ENCODE measurements around the gene HNRNPC. TPM values are rescaled to one million over a fixed set of nuclear protein-coding genes. Genes with fewer than 3 reads are reported as not detected.

Gene HNRNPC
- total RNA-seq, 6 experiments from 2014 or later, result 528 to 684 (median 604) TPM

DNA sequence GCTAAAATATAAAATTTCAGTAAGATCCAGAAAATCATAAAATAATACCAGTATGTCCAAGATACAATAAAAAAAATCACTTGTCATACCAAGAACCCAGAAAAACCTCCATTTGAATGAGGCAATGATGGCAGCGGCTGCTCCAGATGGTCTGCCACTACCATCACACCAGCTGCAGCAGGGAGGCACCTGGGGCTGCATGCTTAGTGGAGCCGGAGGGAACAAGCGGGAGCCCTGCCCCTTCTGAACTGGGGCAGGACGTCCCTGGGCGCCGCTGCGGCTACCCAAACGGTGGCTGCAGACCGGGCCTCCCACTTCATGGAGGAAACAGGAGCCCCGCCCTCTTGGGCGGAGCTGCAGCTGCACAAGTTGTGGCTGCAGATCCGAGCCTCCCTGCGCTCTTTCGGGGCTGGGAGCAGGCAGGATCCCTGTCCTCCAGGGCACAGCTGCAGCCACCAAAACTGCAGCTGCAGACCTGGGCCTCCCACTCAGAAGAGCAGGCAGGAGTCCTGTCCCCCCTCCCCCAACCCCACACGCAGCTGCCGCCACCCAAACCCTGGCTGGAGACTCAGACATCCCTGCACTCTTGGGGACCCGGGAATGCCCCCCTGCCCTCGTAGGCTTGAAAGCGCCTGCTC is 77.3 kb downstream of the HNRNPC start:
- 0 out of 2 replicates have a peak, but pooled peaks cover 5% of the 10 kb centered on the region for H3K4me1 Mint-ChIP-seq (ENCODE audit: low read depth)
- H3K9me3 Mint-ChIP-seq, result no peaks in the 10 kb centered on the region
- TF ChIP-seq, protein P1, sequence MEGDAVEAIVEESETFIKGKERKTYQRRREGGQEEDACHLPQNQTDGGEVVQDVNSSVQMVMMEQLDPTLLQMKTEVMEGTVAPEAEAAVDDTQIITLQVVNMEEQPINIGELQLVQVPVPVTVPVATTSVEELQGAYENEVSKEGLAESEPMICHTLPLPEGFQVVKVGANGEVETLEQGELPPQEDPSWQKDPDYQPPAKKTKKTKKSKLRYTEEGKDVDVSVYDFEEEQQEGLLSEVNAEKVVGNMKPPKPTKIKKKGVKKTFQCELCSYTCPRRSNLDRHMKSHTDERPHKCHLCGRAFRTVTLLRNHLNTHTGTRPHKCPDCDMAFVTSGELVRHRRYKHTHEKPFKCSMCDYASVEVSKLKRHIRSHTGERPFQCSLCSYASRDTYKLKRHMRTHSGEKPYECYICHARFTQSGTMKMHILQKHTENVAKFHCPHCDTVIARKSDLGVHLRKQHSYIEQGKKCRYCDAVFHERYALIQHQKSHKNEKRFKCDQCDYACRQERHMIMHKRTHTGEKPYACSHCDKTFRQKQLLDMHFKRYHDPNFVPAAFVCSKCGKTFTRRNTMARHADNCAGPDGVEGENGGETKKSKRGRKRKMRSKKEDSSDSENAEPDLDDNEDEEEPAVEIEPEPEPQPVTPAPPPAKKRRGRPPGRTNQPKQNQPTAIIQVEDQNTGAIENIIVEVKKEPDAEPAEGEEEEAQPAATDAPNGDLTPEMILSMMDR (IDR thresholded peaks at IDR 0.05), result no peak
- no peak overlapping the region for H3K27ac Mint-ChIP-seq
- peaks cover 12% of the 10 kb centered on the region for H3K27me3 Mint-ChIP-seq (ENCODE audit: insufficient read depth)
- peak; percentile 43 for DNase-seq
- H3K4me3 Mint-ChIP-seq, result peak overlapping the region; percentile 64
- H3K36me3 Mint-ChIP-seq (ENCODE audit: low read depth), result no peaks in the 10 kb centered on the region

DNA sequence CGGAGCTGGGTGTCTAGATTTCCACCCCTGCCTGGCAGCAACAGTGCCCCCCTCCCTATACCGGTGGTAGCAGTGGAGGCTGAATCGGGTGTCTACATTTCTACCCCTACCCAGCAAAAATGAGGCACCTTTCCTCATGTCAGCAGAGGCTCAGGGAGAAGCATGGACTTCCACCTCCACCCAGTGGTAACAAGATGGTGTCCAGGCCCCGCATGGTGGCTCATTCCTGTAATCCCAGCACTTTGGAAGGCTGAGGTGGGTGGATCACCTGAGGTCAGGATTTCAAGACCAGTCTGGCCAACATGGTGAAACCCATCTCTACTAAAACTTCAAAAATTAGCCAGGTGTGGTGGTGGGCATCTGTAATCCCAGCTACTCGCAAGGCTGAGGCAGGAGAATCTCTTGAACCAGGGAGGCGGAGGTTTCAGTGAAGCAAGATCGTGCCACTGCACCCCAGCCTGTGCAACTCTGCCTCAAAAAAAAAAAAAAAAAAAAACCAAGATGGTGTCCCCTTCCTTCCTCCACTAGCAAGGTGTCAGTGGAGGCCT is 77.9 kb downstream of the HNRNPC start:
- no peaks in the 10 kb centered on the region for H3K9me3 Mint-ChIP-seq
- H3K27ac Mint-ChIP-seq, result no peak overlapping the region
- TF ChIP-seq, protein P1 (IDR thresholded peaks at IDR 0.05), result no peak
- H3K4me1 Mint-ChIP-seq (ENCODE audit: low read depth), result 0 out of 2 replicates have a peak, but pooled peaks cover 5% of the 10 kb centered on the region
- peak overlapping the region; percentile 64 for H3K4me3 Mint-ChIP-seq
- H3K27me3 Mint-ChIP-seq (ENCODE audit: insufficient read depth), result peaks cover 11% of the 10 kb centered on the region
- DNase-seq, result no peak
- H3K36me3 Mint-ChIP-seq (ENCODE audit: low read depth), result no peaks in the 10 kb centered on the region

DNA sequence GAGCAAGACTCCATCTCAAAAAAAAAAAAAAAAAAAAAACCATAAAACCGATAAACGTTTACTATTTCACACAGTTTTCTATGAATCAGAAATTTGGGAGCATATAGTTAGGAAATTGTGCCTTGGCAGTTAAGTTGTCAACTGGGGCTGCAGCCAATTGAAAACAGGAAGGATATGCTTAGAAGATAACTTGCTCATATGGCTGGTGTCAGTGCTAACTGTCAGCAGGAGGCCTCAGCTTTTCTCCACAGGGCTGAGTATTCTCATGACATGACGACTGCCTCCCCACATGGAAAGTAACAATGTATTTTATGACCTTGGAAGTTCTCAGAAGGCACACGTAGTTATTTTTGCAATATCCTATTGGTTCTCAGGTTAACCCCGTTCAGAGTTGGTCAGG is 83.8 kb downstream of the HNRNPC start:
- Mint-ChIP-seq H3K9me3 (peaks cover 4% of the 10 kb centered on the region), H3K4me3 (no peak overlapping the region), H3K27ac (no peak overlapping the region), H3K36me3 (ENCODE audit: low read depth) (no peaks in the 10 kb centered on the region), H3K4me1 (ENCODE audit: low read depth) (no peaks in the 10 kb centered on the region), H3K27me3 (ENCODE audit: insufficient read depth) (peaks cover 7% of the 10 kb centered on the region; the same call in 1 of the 2 replicates)
- TF ChIP-seq, protein P1 (IDR thresholded peaks at IDR 0.05), result no peak
- DNase-seq, result no peak

DNA sequence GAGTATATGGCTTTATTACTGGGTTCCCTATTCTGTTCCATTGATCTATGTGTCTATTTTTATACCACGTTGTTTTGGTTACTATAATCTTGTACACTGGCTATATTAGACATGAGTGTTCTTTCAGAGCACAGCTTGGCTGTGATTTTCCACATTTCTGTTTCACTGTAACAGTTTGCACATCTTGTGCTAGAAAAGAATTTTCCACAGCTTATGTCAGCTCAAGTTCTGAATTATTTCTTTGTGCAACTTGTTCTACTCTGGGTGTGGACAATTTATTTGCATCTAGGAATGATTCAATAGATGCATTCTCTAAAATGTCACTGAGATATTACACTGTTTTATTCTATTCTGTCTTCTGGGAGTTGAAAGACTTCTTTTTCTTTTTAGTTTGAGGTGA is 85.0 kb downstream of the HNRNPC start:
- H3K4me1 Mint-ChIP-seq (ENCODE audit: low read depth), result no peaks in the 10 kb centered on the region
- no peak for DNase-seq
- TF ChIP-seq, protein P1 (IDR thresholded peaks at IDR 0.05), result no peak
- no peaks in the 10 kb centered on the region for H3K36me3 Mint-ChIP-seq (ENCODE audit: low read depth)
- no peak overlapping the region for H3K4me3 Mint-ChIP-seq
- H3K27me3 Mint-ChIP-seq (ENCODE audit: insufficient read depth), result peaks cover 7% of the 10 kb centered on the region; the same call in 1 of the 2 replicates
- H3K9me3 Mint-ChIP-seq, result peaks cover 4% of the 10 kb centered on the region
- no peak overlapping the region for H3K27ac Mint-ChIP-seq

DNA sequence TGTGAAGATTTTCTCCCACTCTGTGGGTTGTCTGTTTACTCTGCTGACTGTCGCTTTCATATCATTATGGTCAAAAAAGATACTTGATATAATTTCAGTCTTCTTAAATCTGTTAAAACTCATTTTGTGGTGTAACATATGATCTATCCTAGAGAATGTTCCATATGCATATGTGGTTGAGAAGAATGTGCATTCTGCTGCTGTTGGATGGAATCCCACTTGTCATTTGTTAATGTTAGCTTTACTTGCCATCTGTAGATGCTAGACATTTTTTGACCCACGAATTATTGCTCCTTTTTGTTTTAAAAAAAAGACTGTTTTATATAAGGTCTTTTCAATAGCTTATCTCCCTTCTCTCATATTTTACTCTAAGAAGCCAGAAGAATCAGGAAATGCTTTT is 87.1 kb downstream of the HNRNPC start:
- TF ChIP-seq, protein P1 (IDR thresholded peaks at IDR 0.05), result no peak
- peaks cover 4% of the 10 kb centered on the region for H3K9me3 Mint-ChIP-seq
- H3K36me3 Mint-ChIP-seq (ENCODE audit: low read depth), result no peaks in the 10 kb centered on the region
- H3K4me3 Mint-ChIP-seq, result no peak overlapping the region
- no peaks in the 10 kb centered on the region for H3K4me1 Mint-ChIP-seq (ENCODE audit: low read depth)
- no peak overlapping the region for H3K27ac Mint-ChIP-seq
- H3K27me3 Mint-ChIP-seq (ENCODE audit: insufficient read depth), result peaks cover 10% of the 10 kb centered on the region; the same call in 1 of the 2 replicates
- no peak for DNase-seq
